HCEC 1CT (cell line): Measurements from ENCODE around the gene SNRPD3.
"Not testable (repeated sequence)": the region's sequence is repeated elsewhere in the genome, so short reads cannot be mapped to it uniquely, and the experiment has no call there.

Experiments used
- DNase-seq: peaks from one replicate; pipeline ENCODE4 v3.0.0-alpha.2; 2017

The SNRPD3 gene

GRCh38 chr22:24555165-24556039 lies at the start of gene SNRPD3:
SNRPD3 (plus strand) TSS chr22:24555999; CDS start chr22:24557675, 1,676 bp downstream.
- peak; percentile 97 for DNase-seq

- peak; percentile 27 for DNase-seq
These were observed 48.9 kb upstream of the SNRPD3 start for GRCh38 chr22:24506802-24507438.

GRCh38 chr22:24507716-24508115 lies 48.1 kb upstream of the SNRPD3 start:
- no peak for DNase-seq

- DNase-seq: peak; percentile 63
These were observed 44.9 kb upstream of the SNRPD3 start for GRCh38 chr22:24510637-24511625.

GRCh38 chr22:24512043-24512442 lies 43.8 kb upstream of the SNRPD3 start:
- DNase-seq: no peak

GRCh38 chr22:24513378-24514240 lies 42.2 kb upstream of the SNRPD3 start:
- no peak for DNase-seq

GRCh38 chr22:24514241-24515026 lies 41.4 kb upstream of the SNRPD3 start:
- DNase-seq: no peak

- no peak for DNase-seq
These were observed 40.8 kb upstream of the SNRPD3 start for GRCh38 chr22:24515027-24515338.

- DNase-seq: peak; percentile 79
These were observed 39.5 kb upstream of the SNRPD3 start for GRCh38 chr22:24516301-24516737.

- DNase-seq: no peak
These were observed 38.4 kb upstream of the SNRPD3 start for GRCh38 chr22:24517446-24517845.

- DNase-seq: no peak
These were observed 37.6 kb upstream of the SNRPD3 start for GRCh38 chr22:24518228-24518627.

GRCh38 chr22:24518771-24519485 lies 36.9 kb upstream of the SNRPD3 start:
- DNase-seq: no peak

- DNase-seq: no peak
These were observed 36.3 kb upstream of the SNRPD3 start for GRCh38 chr22:24519496-24519895.

- peak; percentile 53 for DNase-seq
These were observed 34.0 kb upstream of the SNRPD3 start for GRCh38 chr22:24521791-24522245.

GRCh38 chr22:24523873-24524272 lies 31.9 kb upstream of the SNRPD3 start:
- no peak for DNase-seq

GRCh38 chr22:24525416-24526037 lies 30.3 kb upstream of the SNRPD3 start:
- peak; percentile 68 for DNase-seq

- no peak for DNase-seq
These were observed 29.6 kb upstream of the SNRPD3 start for GRCh38 chr22:24526191-24526590.

- no peak for DNase-seq
These were observed 25.9 kb upstream of the SNRPD3 start for GRCh38 chr22:24529898-24530297.

GRCh38 chr22:24530968-24531367 lies 24.8 kb upstream of the SNRPD3 start:
- not testable (repeated sequence) for DNase-seq

- no peak for DNase-seq
These were observed 23.7 kb upstream of the SNRPD3 start for GRCh38 chr22:24532075-24532474.
